ENCODE data around the gene AOPEP. TPM values are rescaled to one million over a fixed set of nuclear protein-coding genes. Genes with fewer than 3 reads are reported as not detected.
A peak's percentile ranks its signal among the peaks of the same experiment; 100 is the strongest.

Gene AOPEP
- total RNA-seq, 1 experiment from 2014 or later, result 14.4 TPM

GRCh38 chr9:94950040-94950578, 223.6 kb downstream of the AOPEP start:
- peaks cover 57% of the 10 kb centered on the region for H3K4me1 Mint-ChIP-seq

GRCh38 chr9:94950579-94951323, 224.3 kb downstream of the AOPEP start:
- Mint-ChIP-seq H3K36me3 (no peaks in the 10 kb centered on the region), H3K9me3 (no peaks in the 10 kb centered on the region), H3K4me1 (peaks cover 57% of the 10 kb centered on the region), H3K4me3 (no peak overlapping the region), H3K27ac (0 out of 2 replicates have a peak overlapping the region, but pooled peaks have one; percentile 11), H3K27me3 (ENCODE audit: low read depth) (no peaks in the 10 kb centered on the region)
- ChIA-PET CTCF (interaction anchor here (1.1 kb wide), 1 partner anchor 181 kb away, joined by 3 read pairs; no protein-coding TSS in a partner anchor), POLR2A (no interaction called here)
- no peak for TF ChIP-seq PRRX2 (CRISPR knock-in tag; IDR thresholded peaks at IDR 0.05)
- no peak for TF ChIP-seq NR3C1 (CRISPR knock-in tag; conservative IDR thresholded peaks at IDR 0.05; ENCODE audit: low read depth)
- ATAC-seq (no peak), DNase-seq (ENCODE audit: low spot score) (no peak)

More at GRCh38 chr9:94950040-94950578, 223.6 kb downstream of the AOPEP start:
- Mint-ChIP-seq H3K27ac (0 out of 2 replicates have a peak overlapping the region, but pooled peaks have one; percentile 11), H3K4me3 (no peak overlapping the region), H3K27me3 (ENCODE audit: low read depth) (no peaks in the 10 kb centered on the region), H3K9me3 (no peaks in the 10 kb centered on the region), H3K36me3 (no peaks in the 10 kb centered on the region)
- 0 out of 2 replicates have a peak, but pooled peaks have one; percentile 24 for ATAC-seq
- TF ChIP-seq ZMAT4 (CRISPR knock-in tag; IDR thresholded peaks at IDR 0.05) (no peak), ZNF121 (CRISPR knock-in tag; IDR thresholded peaks at IDR 0.05) (0 out of 2 replicates have a peak, but pooled peaks have one; percentile 15), ZNF512 (CRISPR knock-in tag; IDR thresholded peaks at IDR 0.05; ENCODE audit: borderline replicate concordance) (no peak), HMGA2 (CRISPR knock-in tag; IDR thresholded peaks at IDR 0.05) (no peak)
- DNase-seq (ENCODE audit: low spot score), result no peak
- ChIA-PET CTCF (interaction anchor here (1.1 to 1.3 kb wide), 2 partner anchors 147 to 181 kb away, joined by 3 read pairs; no protein-coding TSS in a partner anchor), POLR2A (no interaction called here)

GRCh38 chr9:94951324-94952135, 225.0 kb downstream of the AOPEP start:
- H3K4me1 Mint-ChIP-seq, result peaks cover 57% of the 10 kb centered on the region
- no peaks in the 10 kb centered on the region for H3K27me3 Mint-ChIP-seq (ENCODE audit: low read depth)
- TF ChIP-seq RORB (CRISPR knock-in tag; IDR thresholded peaks at IDR 0.05), result no peak
- TF ChIP-seq PRDM15 (CRISPR knock-in tag; IDR thresholded peaks at IDR 0.05), result no peak
- TF ChIP-seq ARID4B (CRISPR knock-in tag; IDR thresholded peaks at IDR 0.05; ENCODE audit: borderline replicate concordance), result no peak
- TF ChIP-seq USF1 (CRISPR knock-in tag; IDR thresholded peaks at IDR 0.05), result no peak
- no peak for TF ChIP-seq ATF6 (CRISPR knock-in tag; IDR thresholded peaks at IDR 0.05)
- no peak for TF ChIP-seq EMX1 (CRISPR knock-in tag; IDR thresholded peaks at IDR 0.05)
- no peak for TF ChIP-seq IRF2 (CRISPR knock-in tag; IDR thresholded peaks at IDR 0.05; ENCODE audit: borderline replicate concordance, low read depth)
- TF ChIP-seq TP53 (CRISPR knock-in tag; IDR thresholded peaks at IDR 0.05), result no peak
- no peak for TF ChIP-seq CREB1 (CRISPR knock-in tag; IDR thresholded peaks at IDR 0.05)
- no peak for TF ChIP-seq ZNF416 (CRISPR knock-in tag; IDR thresholded peaks at IDR 0.05)
- ChIA-PET CTCF (no interaction called here), POLR2A (no interaction called here)
- no peak for DNase-seq (ENCODE audit: low spot score)
- no peak for ATAC-seq
- H3K4me3 Mint-ChIP-seq, result no peak overlapping the region
- H3K36me3 Mint-ChIP-seq, result 0 out of 2 replicates have a peak, but pooled peaks cover 3% of the 10 kb centered on the region
- H3K9me3 Mint-ChIP-seq, result no peaks in the 10 kb centered on the region
- H3K27ac Mint-ChIP-seq, result no peak overlapping the region

Measured in WTC11 (cell line).